Heart left ventricle (tissue), 16 donors: ENCODE data around the gene IL17RC. TPM values are rescaled to one million over a fixed set of nuclear protein-coding genes. Genes with fewer than 3 reads are reported as not detected.

Experiments used
- ATAC-seq, 4 donors: fragments of 200-7000 bp; cut with Tn5 transposase; one replicate each; pipeline ENCODE4 v1.9.1; 2020 to 2022; ENCODE audit warnings: moderate library complexity in 4 of 4, mild to moderate bottlenecking in 3 of 4, moderate number of reproducible peaks in 1 of 4
- DNase-seq, 5 donors: peaks; one replicate each; pipeline ENCODE4 v3.0.0-alpha.2; 2020
- H3K27ac ChIP-seq, 12 donors: fragments of 200-600 bp; sonication (generic) in 4 of 12; one replicate each; pipeline versions ENCODE4 v1.5.0 to v1.8.0; 2016 to 2022; ENCODE audit warnings: mild to moderate bottlenecking in 2 of 12
- H3K27me3 ChIP-seq, 9 donors: fragments of 200-600 bp; sonication (generic) in 2 of 9; one replicate each; pipeline versions ENCODE4 v1.5.1 to v1.8.0; 2016 to 2022; ENCODE audit warnings: mild to moderate bottlenecking in 3 of 9
- H3K36me3 ChIP-seq, 9 donors: fragments of 200-600 bp; sonication (generic) in 2 of 9; one replicate each; pipeline versions ENCODE4 v1.5.0 to v1.8.0; 2018 to 2022; ENCODE audit warnings: mild to moderate bottlenecking in 2 of 9
- H3K4me1 ChIP-seq, 12 donors: fragments of 200-600 bp; sonication (generic) in 4 of 12; one replicate each; pipeline versions ENCODE4 v1.5.0 to v1.8.0; 2016 to 2022; ENCODE audit warnings: mild to moderate bottlenecking in 3 of 12
- H3K4me3 ChIP-seq, 12 donors: fragments of 200-600 bp; sonication (generic) in 4 of 12; one replicate each; pipeline versions ENCODE4 v1.5.0 to v1.8.0; 2017 to 2022; ENCODE audit warnings: mild to moderate bottlenecking in 9 of 12, moderate library complexity in 4 of 12
- H3K9me3 ChIP-seq, 12 donors: fragments of 200-600 bp; sonication (generic) in 4 of 12; one replicate each; pipeline versions ENCODE4 v1.5.0 to v1.8.0; 2016 to 2022; ENCODE audit warnings: mild to moderate bottlenecking in 1 of 12
- POLR2A ChIP-seq, 2 donors: fragments of 450-650 bp; IDR thresholded peaks; one replicate each; pipeline ENCODE4 v1.6.1; 2017; ENCODE audit warnings: antibody characterized with exemption in 2 of 2, mild to moderate bottlenecking in 2 of 2, moderate library complexity in 2 of 2
- WGBS, 4 donors: extraction: QIAGEN DNeasy Blood & Tissue Kit in 2 of 4; methylation state at CpG; one replicate each; pipeline versions ENCODE4 v1.1.5 to v1.1.7; 2013 to 2018; 5-methylcytosine and 5-hydroxymethylcytosine counted together
- intact Hi-C, 10 donors: fragments of 100-400 bp; cut with DNase I; formaldehyde crosslinking; loops; one replicate each; pipeline versions ENCODE4 v1.11.1 to v1.14.2; 2022
- polyA plus RNA-seq, 2 donors: library from polyadenylated mRNA; stranded (reverse); fragments of 200-250 nt; gene quantifications; one replicate each; pipeline ENCODE4 v1.2.3, GENCODE V29; 2013
- total RNA-seq, 9 donors: library from RNA; depleted of rRNA in 2 of 9; stranded (reverse); fragments of >200 nt in 2 of 9; fragmentation: NEBNext Ultra II Directional in 3 of 9; extraction: Animal tissue kit (Norgen Biotek cat#: 25700) in 3 of 9; gene quantifications; one replicate each; pipeline versions ENCODE4 v1.1.0 to v1.2.4, GENCODE V29; 2016 to 2023
- TF ChIP-seq, protein P1 (sequence below), 12 donors: fragments of 200-600 bp; sonication (generic) in 4 of 12; IDR thresholded peaks; one replicate each; pipeline versions ENCODE4 v1.5.0 to v1.8.0; 2018 to 2022; ENCODE audit warnings: antibody characterized with exemption in 12 of 12, mild to moderate bottlenecking in 5 of 12
- donor health status: ischemic (EF 13 %, LVEDD 7.1; RV severe dilation, severe dysfunction).
- donor health status: healthy with polysubstance abuse.
- donor health status: DM: no; HTN: yes; CAD: no.
- donor health status: DM: no; HTN: no; CAD: no.
- donor health status: ischemic (EF 25% LVEDD 6.9; RV normal size, moderate dysfunction).
- donor health status: ischemic (EF 25% LVEDD 5.7; RV mildly dilated, moderate dysfunction).
- donor health status: healthy.
- donor health status: DM: yes; HTN: yes; CAD: no.
- donor health status: ischemic (EF 35%, LVEDD 5.7; RV mildly dilated, moderate dysfunction).
- donor health status: nonischemic (EF 11% LVEDD 7.7; RV severe dilation, severe dysfunction).
- donor health status: DM: yes; HTN: yes; CAD: no.
- donor health status: PGD.
- donor health status: ischemic (EF 29% LVEDD 5.4; RV normal size, mild dysfunction).
- donor health status: nonischemic (EF 23%, LVEDD 6.1; RV moderate dilation, normal function).

The IL17RC gene
- total and polyA plus RNA-seq, 11 donors: 20.6 to 45.3 (median 30.9) TPM

DNA sequence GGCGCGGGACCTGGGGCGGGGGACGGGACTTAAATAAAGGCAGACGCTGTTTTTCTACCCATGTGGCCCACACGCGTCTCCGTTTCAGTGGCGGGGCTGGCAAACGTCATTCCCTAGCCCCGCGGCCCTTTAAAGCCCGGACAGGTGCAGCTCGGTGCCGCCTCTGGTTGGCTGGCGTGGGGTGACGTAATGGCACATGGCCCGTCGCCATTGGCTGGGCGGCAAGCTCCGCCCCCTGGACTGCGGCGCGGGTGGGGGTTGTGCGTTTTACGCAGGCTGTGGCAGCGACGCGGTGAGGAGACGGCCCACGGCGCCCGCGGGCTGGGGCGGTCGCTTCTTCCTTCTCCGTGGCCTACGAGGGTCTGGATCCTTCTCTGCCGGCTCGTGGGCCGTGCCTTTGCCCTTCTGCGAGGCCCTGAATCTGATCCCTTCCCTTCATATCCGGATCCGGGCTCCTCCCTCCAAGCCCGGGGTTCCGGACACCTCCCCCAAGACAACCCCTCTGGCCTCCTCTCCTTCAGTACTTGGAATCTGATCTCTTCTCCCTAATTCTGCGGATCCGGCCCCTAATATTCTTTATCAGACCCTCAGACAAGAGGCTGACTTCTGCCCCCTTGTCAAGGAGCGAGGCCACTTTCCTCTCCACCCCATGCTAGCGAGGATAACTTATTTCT is 16.8 kb downstream of the IL17RC start, which contains the start of gene CRELD1:
TSS of gene CRELD1 (plus strand) at position 274 of the 674 bp plus-strand sequence. CDS start 605 bp downstream, outside the sequence.
- intact Hi-C loops: loop anchor here in 5 of 10 donors (1.0 to 10.0 kb wide), 7 partner anchors 17 to 294 kb away; partner anchors contain the start of genes IL17RC (in 1 of the 5) and JAGN1 (in 1 of the 5)
- H3K4me1 ChIP-seq: peaks cover 7 to 40% (median 23%) of the 10 kb centered on the region in 12 donors
- ATAC-seq: peak; percentile 95 to 98 (median 97)

DNA sequence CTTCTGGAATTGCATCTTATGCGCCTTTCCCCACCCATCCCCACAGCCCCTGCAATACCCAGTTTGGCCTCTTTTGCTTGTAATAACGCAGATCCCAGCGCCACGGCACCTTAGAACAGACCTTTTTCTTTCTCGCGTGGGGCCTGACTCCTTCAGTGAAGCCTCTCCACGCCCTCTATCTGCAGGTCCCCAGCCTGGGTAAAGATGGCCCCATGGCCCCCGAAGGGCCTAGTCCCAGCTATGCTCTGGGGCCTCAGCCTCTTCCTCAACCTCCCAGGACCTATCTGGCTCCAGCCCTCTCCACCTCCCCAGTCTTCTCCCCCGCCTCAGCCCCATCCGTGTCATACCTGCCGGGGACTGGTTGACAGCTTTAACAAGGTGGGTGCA is 17.3 kb downstream of the IL17RC start:
- Histone ChIP-seq H3K36me3 (peaks cover 0 to 52% (median 33%) of the 10 kb centered on the region in 9 donors), H3K27ac (peak overlapping the region; percentile 74 to 98 (median 93)), H3K9me3 (no peaks in the 10 kb centered on the region), H3K27me3 (no peaks in the 10 kb centered on the region), H3K4me3 (peak overlapping the region; percentile 35 to 92 (median 74)), H3K4me1 (peaks cover 7 to 40% (median 23%) of the 10 kb centered on the region in 12 donors)
- DNase-seq (no peak), ATAC-seq (no peak)
- 13 to 23% (median 18%) methylated on average over 11 of the region's 11 CpGs for WGBS, 4 donors
- TF ChIP-seq POLR2A (IDR thresholded peaks at IDR 0.05): no peak
- TF ChIP-seq, protein P1, sequence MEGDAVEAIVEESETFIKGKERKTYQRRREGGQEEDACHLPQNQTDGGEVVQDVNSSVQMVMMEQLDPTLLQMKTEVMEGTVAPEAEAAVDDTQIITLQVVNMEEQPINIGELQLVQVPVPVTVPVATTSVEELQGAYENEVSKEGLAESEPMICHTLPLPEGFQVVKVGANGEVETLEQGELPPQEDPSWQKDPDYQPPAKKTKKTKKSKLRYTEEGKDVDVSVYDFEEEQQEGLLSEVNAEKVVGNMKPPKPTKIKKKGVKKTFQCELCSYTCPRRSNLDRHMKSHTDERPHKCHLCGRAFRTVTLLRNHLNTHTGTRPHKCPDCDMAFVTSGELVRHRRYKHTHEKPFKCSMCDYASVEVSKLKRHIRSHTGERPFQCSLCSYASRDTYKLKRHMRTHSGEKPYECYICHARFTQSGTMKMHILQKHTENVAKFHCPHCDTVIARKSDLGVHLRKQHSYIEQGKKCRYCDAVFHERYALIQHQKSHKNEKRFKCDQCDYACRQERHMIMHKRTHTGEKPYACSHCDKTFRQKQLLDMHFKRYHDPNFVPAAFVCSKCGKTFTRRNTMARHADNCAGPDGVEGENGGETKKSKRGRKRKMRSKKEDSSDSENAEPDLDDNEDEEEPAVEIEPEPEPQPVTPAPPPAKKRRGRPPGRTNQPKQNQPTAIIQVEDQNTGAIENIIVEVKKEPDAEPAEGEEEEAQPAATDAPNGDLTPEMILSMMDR (IDR thresholded peaks at IDR 0.05): peak in 2 of 12 donors; percentile 11 to 13
- intact Hi-C loops: loop anchor here in 3 of 10 donors (5.0 to 10.0 kb wide), 3 partner anchors 78 to 293 kb away; no protein-coding TSS in a partner anchor

More for the DNA sequence above, 16.8 kb downstream of the IL17RC start, which contains the start of gene CRELD1:
- H3K27me3 ChIP-seq: no peaks in the 10 kb centered on the region
- peak within 1 kb of the TSS; percentile 35 to 92 (median 74) for H3K4me3 ChIP-seq
- TF ChIP-seq, protein P1 (IDR thresholded peaks at IDR 0.05): no peak
- TF ChIP-seq POLR2A (IDR thresholded peaks at IDR 0.05): peak in 1 of 2 donors; percentile 96
- H3K36me3 ChIP-seq: peaks cover 0 to 55% (median 36%) of the 10 kb centered on the region in 9 donors
- DNase-seq: peak; percentile 94 to 98 (median 95)
- 0 to 1% (median 0%) methylated on average over 23 to 50 of the region's 50 CpGs for WGBS, 4 donors
- H3K27ac ChIP-seq: peak within 1 kb of the TSS; percentile 74 to 98 (median 93)
- no peaks in the 10 kb centered on the region for H3K9me3 ChIP-seq

DNA sequence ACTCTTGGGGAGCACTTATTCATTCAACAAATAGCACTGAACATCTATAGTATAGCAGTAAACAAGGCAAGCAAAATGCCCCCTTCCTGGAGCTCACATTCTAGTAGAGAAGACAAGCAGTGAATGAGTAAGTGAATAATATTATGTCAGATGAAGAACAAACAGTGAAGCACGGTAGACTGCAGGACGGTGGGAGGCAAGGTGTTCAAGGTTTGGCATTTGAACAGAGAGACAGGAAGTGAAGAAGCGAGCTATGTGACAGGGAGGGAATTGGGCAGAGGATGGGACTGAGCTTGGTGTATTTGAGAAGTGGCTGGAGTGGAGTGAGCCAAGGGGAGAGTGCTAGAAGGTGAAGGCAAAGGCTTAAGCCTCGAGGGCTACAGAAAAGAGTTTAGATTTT is 18.1 kb downstream of the IL17RC start:
- peaks cover 7 to 40% (median 23%) of the 10 kb centered on the region in 12 donors for H3K4me1 ChIP-seq
- no peak for TF ChIP-seq POLR2A (IDR thresholded peaks at IDR 0.05)
- TF ChIP-seq, protein P1 (IDR thresholded peaks at IDR 0.05): no peak
- peak overlapping the region in 4 of 12 donors; percentile 67 to 91 (median 76) for H3K4me3 ChIP-seq
- no peaks in the 10 kb centered on the region for H3K27me3 ChIP-seq
- no peak overlapping the region for H3K27ac ChIP-seq
- DNase-seq (no peak), ATAC-seq (no peak)
- WGBS, 4 donors: 60 to 76% (median 70%) methylated on average over 4 of the region's 4 CpGs
- intact Hi-C loops: loop anchor here in 3 of 10 donors (5.0 to 10.0 kb wide), 3 partner anchors 77 to 292 kb away; no protein-coding TSS in a partner anchor
- no peaks in the 10 kb centered on the region for H3K9me3 ChIP-seq
- peaks cover 0 to 44% (median 27%) of the 10 kb centered on the region in 9 donors for H3K36me3 ChIP-seq

DNA sequence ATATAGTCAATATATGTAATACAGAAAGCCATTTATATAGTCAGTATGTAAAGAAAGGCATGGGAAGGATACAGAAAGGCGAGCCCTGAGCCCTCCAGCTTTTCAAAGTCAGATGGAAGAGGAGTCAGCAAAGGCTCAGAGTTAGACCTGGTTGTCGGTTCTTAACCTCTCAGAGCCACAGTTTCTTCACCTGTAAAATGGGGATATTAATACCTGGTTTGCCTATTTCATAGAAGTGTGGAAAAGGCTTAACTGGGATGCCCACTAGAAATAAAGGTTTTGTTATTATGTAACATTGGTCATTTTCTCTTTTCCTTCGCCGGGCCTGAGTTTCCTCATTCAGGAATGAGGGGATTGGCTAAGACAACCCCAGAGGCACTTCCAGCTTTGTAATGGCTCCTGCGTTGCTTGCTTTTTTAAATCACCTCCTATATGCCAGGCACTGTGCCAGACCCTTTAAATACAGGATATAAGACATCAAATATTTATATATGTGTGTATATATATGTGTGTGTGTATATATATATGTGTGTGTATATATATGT is 19.1 kb downstream of the IL17RC start:
- WGBS, 4 donors: 88 to 95% (median 92%) methylated on average over 5 of the region's 5 CpGs

More for the DNA sequence above, 19.1 kb downstream of the IL17RC start:
- DNase-seq (no peak), ATAC-seq (no peak)
- intact Hi-C loops: loop anchor here in 2 of 10 donors (10.0 kb wide), 1 partner anchor 289 kb away; no protein-coding TSS in a partner anchor
- no peaks in the 10 kb centered on the region for H3K9me3 ChIP-seq
- TF ChIP-seq, protein P1 (IDR thresholded peaks at IDR 0.05): no peak
- TF ChIP-seq POLR2A (IDR thresholded peaks at IDR 0.05): no peak
- H3K36me3 ChIP-seq: peaks cover 0 to 39% (median 26%) of the 10 kb centered on the region in 9 donors
- no peak overlapping the region for H3K27ac ChIP-seq
- H3K4me1 ChIP-seq: peaks cover 7 to 40% (median 23%) of the 10 kb centered on the region in 12 donors
- no peak overlapping the region for H3K4me3 ChIP-seq
- H3K27me3 ChIP-seq: no peaks in the 10 kb centered on the region
